Calu3 (cell line): ENCODE data around the gene TBC1D23. TPM values are rescaled to one million over a fixed set of nuclear protein-coding genes. Genes with fewer than 3 reads are reported as not detected.
"Not testable (repeated sequence)": the region's sequence is repeated elsewhere in the genome, so short reads cannot be mapped to it uniquely, and the experiment has no call there.

Experiments
- BruUV-seq: library from RNA; stranded (reverse); fragments of 400-500 nt; replicated peaks from 2 replicates; lab custom pipeline; 2021; lab: Mats Ljungman, UMichigan
- CTCF ChIA-PET: fragments of 300-600 bp; sonication (Branson Sonifier 250); formaldehyde crosslinking; loops from one replicate; lab custom pipeline; 2022; ENCODE audit warnings: antibody characterized with exemption; lab: Charles Lee
- DNase-seq: peaks from one replicate; pipeline ENCODE4 v3.0.0; 2022
- H3K27ac Mint-ChIP-seq: one replicate; pipeline ENCODE4 v1.8.0; 2022; ENCODE audit warnings: mixed read lengths; ENCODE audit not compliant: unreplicated experiment
- H3K27me3 Mint-ChIP-seq: one replicate; pipeline ENCODE4 v1.8.0; 2022; ENCODE audit warnings: mixed read lengths; ENCODE audit not compliant: unreplicated experiment
- H3K36me3 Mint-ChIP-seq: one replicate; pipeline ENCODE4 v1.8.0; 2022; ENCODE audit warnings: mild to moderate bottlenecking, moderate library complexity, mixed read lengths; ENCODE audit not compliant: insufficient read depth, unreplicated experiment
- H3K4me1 Mint-ChIP-seq: one replicate; pipeline ENCODE4 v1.8.0; 2022; ENCODE audit warnings: mild to moderate bottlenecking, low read depth, mixed read lengths; ENCODE audit not compliant: unreplicated experiment
- H3K4me3 Mint-ChIP-seq: one replicate; pipeline ENCODE4 v1.8.0; 2022; ENCODE audit warnings: mild to moderate bottlenecking, low read depth, moderate library complexity, mixed read lengths; ENCODE audit not compliant: unreplicated experiment
- H3K9me3 Mint-ChIP-seq: one replicate; pipeline ENCODE4 v1.8.0; 2022; ENCODE audit warnings: low read depth, mixed read lengths; ENCODE audit not compliant: unreplicated experiment
- intact Hi-C: fragments of 100-400 bp; cut with micrococcal nuclease; formaldehyde crosslinking; loops from one replicate; pipeline ENCODE4 v1.10.0; 2022; ENCODE audit not compliant: unreplicated experiment
- total RNA-seq: library from RNA; stranded (reverse); gene quantifications from 2 replicates; pipeline ENCODE4 v1.2.3, GENCODE V29; 2022
- TF ChIP-seq, protein P1 (sequence below): fragments of 200-600 bp; IDR thresholded peaks from one replicate; pipeline ENCODE4 v1.8.0; 2022; ENCODE audit warnings: antibody characterized with exemption; ENCODE audit not compliant: unreplicated experiment

Gene TBC1D23
- total RNA-seq, 1 experiment from 2014 or later = 26.1 TPM

DNA sequence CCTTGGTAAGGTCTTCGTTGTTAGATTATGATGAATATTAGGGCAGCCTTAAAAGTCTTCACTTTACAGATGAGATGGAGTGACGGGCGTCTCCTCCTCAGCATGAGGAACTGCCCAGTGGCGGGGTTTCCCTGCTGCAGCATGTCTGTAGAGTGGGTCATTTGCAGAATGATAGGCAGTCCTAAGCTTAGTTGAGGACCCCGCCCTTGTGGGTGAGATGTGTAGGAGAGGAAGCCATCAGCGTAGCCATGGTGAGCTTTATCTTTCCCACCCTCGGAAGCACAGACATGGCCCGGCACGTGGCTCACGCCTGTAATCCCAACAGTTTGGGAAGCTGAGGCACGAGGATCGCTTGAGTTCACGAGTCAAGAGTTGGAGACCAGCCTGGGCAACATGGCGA, 74.6 kb downstream of the TBC1D23 start:
- Mint-ChIP-seq H3K27ac (peak overlapping the region; percentile 67), H3K4me3 (peak overlapping the region; percentile 72), H3K4me1 (peaks cover 26% of the 10 kb centered on the region), H3K36me3 (peaks cover 12% of the 10 kb centered on the region), H3K27me3 (no peaks in the 10 kb centered on the region), H3K9me3 (no peaks in the 10 kb centered on the region)
- TF ChIP-seq, protein P1, sequence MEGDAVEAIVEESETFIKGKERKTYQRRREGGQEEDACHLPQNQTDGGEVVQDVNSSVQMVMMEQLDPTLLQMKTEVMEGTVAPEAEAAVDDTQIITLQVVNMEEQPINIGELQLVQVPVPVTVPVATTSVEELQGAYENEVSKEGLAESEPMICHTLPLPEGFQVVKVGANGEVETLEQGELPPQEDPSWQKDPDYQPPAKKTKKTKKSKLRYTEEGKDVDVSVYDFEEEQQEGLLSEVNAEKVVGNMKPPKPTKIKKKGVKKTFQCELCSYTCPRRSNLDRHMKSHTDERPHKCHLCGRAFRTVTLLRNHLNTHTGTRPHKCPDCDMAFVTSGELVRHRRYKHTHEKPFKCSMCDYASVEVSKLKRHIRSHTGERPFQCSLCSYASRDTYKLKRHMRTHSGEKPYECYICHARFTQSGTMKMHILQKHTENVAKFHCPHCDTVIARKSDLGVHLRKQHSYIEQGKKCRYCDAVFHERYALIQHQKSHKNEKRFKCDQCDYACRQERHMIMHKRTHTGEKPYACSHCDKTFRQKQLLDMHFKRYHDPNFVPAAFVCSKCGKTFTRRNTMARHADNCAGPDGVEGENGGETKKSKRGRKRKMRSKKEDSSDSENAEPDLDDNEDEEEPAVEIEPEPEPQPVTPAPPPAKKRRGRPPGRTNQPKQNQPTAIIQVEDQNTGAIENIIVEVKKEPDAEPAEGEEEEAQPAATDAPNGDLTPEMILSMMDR = no peak
- intact Hi-C loops = no loop called here
- BruUV-seq = TSS peak; percentile 57
- CTCF ChIA-PET = interaction anchor here (0.7 kb wide), 1 partner anchor 33 kb away, joined by 4 read pairs; no protein-coding TSS in a partner anchor
- DNase-seq = peak; percentile 26

GRCh38 chr3:100336229-100336628, 75.4 kb downstream of the TBC1D23 start:
- H3K36me3 Mint-ChIP-seq = peaks cover 12% of the 10 kb centered on the region
- intact Hi-C loops, H3K27ac Mint-ChIP-seq, H3K9me3 Mint-ChIP-seq, BruUV-seq, H3K27me3 Mint-ChIP-seq, DNase-seq, H3K4me3 Mint-ChIP-seq: not testable (repeated sequence)
- CTCF ChIA-PET = interaction anchor here (0.6 to 0.7 kb wide), 2 partner anchors 33 to 34 kb away, joined by 4 to 6 read pairs; no protein-coding TSS in a partner anchor
- peaks cover 26% of the 10 kb centered on the region for H3K4me1 Mint-ChIP-seq

DNA sequence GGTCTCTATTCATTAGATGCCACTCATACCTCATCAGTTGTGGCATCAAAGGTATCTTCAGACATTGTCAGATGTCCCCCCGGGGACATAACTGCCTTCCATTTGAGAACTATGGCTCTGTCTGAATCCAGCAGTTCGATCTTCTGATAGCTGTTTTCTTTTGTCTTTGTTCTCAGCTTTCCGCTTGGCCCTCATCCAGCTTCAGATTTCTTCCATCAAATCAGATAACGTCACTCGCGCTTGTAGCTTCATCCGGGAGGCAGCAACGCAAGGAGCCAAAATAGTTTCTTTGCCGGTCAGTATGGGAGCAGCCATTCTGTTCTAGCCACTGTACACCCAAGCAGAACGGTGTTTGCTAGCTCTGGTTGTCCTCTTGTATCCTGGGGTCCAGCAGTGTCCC, 78.1 kb downstream of the TBC1D23 start:
- DNase-seq = no peak
- BruUV-seq = no TSS peak
- TF ChIP-seq, protein P1 = no peak
- H3K4me3 Mint-ChIP-seq = no peak overlapping the region
- CTCF ChIA-PET = no interaction called here
- no peaks in the 10 kb centered on the region for H3K9me3 Mint-ChIP-seq
- peaks cover 19% of the 10 kb centered on the region for H3K36me3 Mint-ChIP-seq
- H3K27ac Mint-ChIP-seq = no peak overlapping the region
- H3K4me1 Mint-ChIP-seq = peaks cover 16% of the 10 kb centered on the region
- intact Hi-C loops = no loop called here
- no peaks in the 10 kb centered on the region for H3K27me3 Mint-ChIP-seq

GRCh38 chr3:100339786-100340185, 79.0 kb downstream of the TBC1D23 start:
- intact Hi-C loops = no loop called here
- no peak overlapping the region for H3K4me3 Mint-ChIP-seq
- DNase-seq = no peak
- H3K4me1 Mint-ChIP-seq = peaks cover 16% of the 10 kb centered on the region
- H3K27me3 Mint-ChIP-seq = no peaks in the 10 kb centered on the region
- H3K9me3 Mint-ChIP-seq = no peaks in the 10 kb centered on the region
- H3K27ac Mint-ChIP-seq = no peak overlapping the region
- TF ChIP-seq, protein P1 = no peak
- CTCF ChIA-PET = interaction anchor here (0.6 kb wide), 2 partner anchors 43 to 1234 kb away, joined by 3 to 5 read pairs; partner anchors contain the start of gene PCNP
- H3K36me3 Mint-ChIP-seq = peaks cover 22% of the 10 kb centered on the region
- no TSS peak for BruUV-seq

GRCh38 chr3:100340527-100340926, 79.7 kb downstream of the TBC1D23 start:
- peaks cover 18% of the 10 kb centered on the region for H3K36me3 Mint-ChIP-seq
- DNase-seq = no peak
- no peaks in the 10 kb centered on the region for H3K9me3 Mint-ChIP-seq
- CTCF ChIA-PET = interaction anchor here (0.6 kb wide), 1 partner anchor 44 kb away, joined by 3 read pairs; no protein-coding TSS in a partner anchor
- H3K4me1 Mint-ChIP-seq = peaks cover 10% of the 10 kb centered on the region
- intact Hi-C loops = no loop called here
- no peak overlapping the region for H3K4me3 Mint-ChIP-seq
- no TSS peak for BruUV-seq
- no peaks in the 10 kb centered on the region for H3K27me3 Mint-ChIP-seq
- TF ChIP-seq, protein P1 = no peak
- H3K27ac Mint-ChIP-seq = no peak overlapping the region
